ENCODE measurements around the gene TLR6.

- TF ChIP-seq, protein P1, sequence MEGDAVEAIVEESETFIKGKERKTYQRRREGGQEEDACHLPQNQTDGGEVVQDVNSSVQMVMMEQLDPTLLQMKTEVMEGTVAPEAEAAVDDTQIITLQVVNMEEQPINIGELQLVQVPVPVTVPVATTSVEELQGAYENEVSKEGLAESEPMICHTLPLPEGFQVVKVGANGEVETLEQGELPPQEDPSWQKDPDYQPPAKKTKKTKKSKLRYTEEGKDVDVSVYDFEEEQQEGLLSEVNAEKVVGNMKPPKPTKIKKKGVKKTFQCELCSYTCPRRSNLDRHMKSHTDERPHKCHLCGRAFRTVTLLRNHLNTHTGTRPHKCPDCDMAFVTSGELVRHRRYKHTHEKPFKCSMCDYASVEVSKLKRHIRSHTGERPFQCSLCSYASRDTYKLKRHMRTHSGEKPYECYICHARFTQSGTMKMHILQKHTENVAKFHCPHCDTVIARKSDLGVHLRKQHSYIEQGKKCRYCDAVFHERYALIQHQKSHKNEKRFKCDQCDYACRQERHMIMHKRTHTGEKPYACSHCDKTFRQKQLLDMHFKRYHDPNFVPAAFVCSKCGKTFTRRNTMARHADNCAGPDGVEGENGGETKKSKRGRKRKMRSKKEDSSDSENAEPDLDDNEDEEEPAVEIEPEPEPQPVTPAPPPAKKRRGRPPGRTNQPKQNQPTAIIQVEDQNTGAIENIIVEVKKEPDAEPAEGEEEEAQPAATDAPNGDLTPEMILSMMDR (IDR thresholded peaks at IDR 0.05; ENCODE audit: control extremely low read depth in 1 of 3, insufficient read depth in 1 of 3, low read depth in 1 of 3, low read length in 3 of 3), result no peak
- TF ChIP-seq POLR2AphosphoS5 (IDR thresholded peaks at IDR 0.05; ENCODE audit: low read depth, low read length), result no peak
- TF ChIP-seq TEAD4 (IDR thresholded peaks at IDR 0.05; ENCODE audit: low read depth, low read length), result no peak
- no peak for TF ChIP-seq HDAC6 (IDR thresholded peaks at IDR 0.05; ENCODE audit: low read depth, low read length)
- no peak for TF ChIP-seq TAF7 (optimal IDR thresholded peaks at IDR 0.05; ENCODE audit: borderline replicate concordance, low read depth, low read length)
- TF ChIP-seq EP300 (IDR thresholded peaks at IDR 0.05; ENCODE audit: borderline replicate concordance in 1 of 2, low read depth in 2 of 2, low read length in 2 of 2), result no peak
- no peak for TF ChIP-seq USF2 (IDR thresholded peaks at IDR 0.05; ENCODE audit: low read length)
- no peak for TF ChIP-seq EZH2 (IDR thresholded peaks at IDR 0.05; ENCODE audit: low read depth, low read length, severe bottlenecking)
- no peak for TF ChIP-seq RFX5 (IDR thresholded peaks at IDR 0.05; ENCODE audit: borderline replicate concordance, low read depth, low read length)
- TF ChIP-seq POLR2A (IDR thresholded peaks at IDR 0.05; ENCODE audit: control extremely low read depth in 1 of 2, low read depth in 2 of 2, low read length in 2 of 2), result no peak
- no peak for TF ChIP-seq RAD21 (IDR thresholded peaks at IDR 0.05 in 1 of 2, conservative IDR thresholded peaks at IDR 0.05 in 1 of 2; ENCODE audit: low read depth in 2 of 2, low read length in 2 of 2)
Observed at GRCh38 chr4:38791010-38791409, 65.6 kb downstream of the TLR6 start.
